SH-SY5Y (cell line): Measurements from ENCODE around the gene SEMA4A.

Experiments
- GATA2 ChIP-seq: IDR thresholded peaks from 2 replicates; pipeline ENCODE4 v1.6.1; 2011; ENCODE audit warnings: mild to moderate bottlenecking, low read depth, low read length
- GATA3 ChIP-seq: IDR thresholded peaks from 2 replicates; pipeline ENCODE4 v1.6.1; 2011; ENCODE audit warnings: low read depth, mild to moderate bottlenecking, low read length, moderate library complexity

The SEMA4A gene

DNA sequence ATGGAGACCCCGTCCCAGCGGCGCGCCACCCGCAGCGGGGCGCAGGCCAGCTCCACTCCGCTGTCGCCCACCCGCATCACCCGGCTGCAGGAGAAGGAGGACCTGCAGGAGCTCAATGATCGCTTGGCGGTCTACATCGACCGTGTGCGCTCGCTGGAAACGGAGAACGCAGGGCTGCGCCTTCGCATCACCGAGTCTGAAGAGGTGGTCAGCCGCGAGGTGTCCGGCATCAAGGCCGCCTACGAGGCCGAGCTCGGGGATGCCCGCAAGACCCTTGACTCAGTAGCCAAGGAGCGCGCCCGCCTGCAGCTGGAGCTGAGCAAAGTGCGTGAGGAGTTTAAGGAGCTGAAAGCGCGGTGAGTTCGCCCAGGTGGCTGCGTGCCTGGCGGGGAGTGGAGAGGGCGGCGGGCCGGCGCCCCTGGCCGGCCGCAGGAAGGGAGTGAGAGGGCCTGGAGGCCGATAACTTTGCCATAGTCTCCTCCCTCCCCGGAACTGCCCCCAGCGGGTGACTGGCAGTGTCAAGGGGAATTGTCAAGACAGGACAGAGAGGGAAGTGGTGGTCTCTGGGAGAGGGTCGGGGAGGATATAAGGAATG is 38.4 kb upstream of the SEMA4A start:
- TF ChIP-seq GATA3 = no peak
- no peak for TF ChIP-seq GATA2

DNA sequence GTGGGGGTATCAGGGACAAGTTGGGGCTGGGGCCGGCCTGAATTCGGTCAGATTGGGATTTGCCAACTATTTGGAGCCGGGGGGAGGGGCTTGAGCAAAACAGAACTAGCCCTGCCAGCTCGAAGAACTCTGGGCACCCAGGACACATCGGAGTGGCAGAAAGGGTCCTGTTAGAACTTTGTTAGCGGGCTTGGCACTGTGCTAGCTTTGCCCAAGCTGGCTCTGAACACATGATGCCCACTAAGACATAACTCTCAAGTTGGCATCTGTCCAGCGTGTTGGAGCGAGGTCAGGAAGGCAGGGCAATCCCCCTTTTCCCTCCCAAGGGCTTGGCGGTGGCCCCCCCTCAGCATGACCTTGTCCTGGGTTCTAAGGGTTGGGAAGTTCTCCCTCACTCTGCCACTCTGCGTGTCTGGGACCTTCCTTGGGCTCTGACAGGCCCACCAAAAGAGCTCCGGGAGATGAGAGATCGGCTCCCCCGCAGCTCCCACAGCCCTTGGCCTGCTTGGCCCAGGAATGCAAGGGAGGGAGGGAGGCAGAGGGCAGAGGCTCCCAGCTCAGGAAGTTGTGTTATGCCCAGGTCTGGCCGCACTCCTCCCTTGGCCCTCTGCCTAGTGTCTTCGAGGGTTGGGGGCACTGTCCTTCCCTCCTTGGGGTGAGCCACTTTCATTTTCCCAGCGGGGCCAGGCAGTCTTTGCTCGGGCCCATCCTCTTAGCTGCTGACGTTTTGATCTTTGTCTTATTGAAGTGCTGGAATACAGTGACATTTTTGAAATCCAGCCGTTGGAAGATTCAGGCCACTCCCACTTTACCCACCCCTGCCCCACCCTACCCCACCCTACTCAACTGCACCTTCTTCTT is 37.6 kb upstream of the SEMA4A start:
- TF ChIP-seq GATA3 = no peak
- no peak for TF ChIP-seq GATA2

DNA sequence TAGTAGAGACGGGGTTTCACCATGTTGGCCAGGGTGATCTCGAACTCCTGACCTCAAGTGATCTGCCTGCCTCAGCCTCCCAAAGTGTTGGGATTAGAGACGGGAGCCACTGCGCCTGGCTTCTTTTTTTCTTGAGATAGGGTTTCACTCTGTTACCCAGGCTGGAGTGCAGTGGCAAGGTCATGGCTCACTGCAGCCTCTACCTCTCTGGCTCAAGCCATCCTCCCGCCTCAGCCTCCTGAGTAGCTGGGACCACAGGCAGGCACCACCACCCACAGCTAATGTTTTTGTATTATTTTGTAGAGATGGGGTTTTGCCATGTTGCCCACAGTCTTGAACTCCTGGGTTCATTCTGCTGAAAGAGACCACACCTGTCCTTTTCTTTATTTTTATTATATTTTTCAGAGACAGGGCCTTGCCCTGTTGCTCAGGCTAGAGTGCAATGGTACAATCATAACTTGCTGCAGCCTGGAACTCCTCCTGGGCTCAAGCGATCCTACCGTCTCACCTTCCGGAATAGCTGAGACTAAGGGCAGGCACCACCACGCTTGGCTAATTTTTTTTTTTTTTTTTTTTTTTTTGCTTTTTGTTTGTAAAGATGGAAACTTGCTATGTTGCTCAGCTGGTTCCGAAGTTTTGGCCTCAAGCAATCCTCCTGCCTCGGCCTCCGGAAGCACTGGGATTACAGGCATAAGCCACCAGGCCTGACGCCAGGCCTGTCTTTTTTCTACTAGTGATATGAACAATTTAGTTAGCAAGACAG is 35.8 kb upstream of the SEMA4A start:
- TF ChIP-seq GATA3 = no peak
- TF ChIP-seq GATA2 = no peak

DNA sequence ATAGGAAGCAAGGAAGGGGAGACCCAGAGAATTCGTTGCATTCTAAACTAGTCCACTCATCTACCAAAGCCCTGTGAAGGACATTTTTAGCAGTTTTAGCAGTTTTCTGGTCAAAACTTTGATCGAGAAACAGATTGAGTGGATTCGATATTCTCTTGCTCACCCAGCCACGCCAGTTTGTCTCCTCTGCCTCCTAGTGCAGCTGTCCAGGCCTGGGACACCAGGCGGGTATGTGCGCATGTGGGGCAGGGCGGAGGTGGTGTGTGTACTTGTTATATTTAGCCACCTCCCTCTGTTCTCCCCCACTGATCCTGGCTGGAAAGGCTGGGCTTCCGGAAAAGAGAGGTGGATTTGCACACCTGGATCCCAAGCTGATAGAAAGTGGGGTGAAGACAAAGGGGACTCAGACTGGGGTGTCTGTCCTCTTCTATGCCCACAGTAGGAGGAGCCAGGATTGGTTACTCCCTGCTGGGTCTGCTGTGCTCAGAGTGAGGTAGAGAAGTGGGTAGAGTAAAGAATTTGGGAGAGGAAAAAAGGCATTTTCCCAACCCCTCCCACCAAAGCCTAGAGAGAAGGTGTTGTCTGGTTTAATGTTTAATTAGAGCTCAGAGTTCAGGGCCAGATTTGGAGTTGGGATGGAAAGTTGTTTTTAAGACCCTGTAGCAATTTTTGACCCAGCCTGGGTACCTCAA is 35.1 kb upstream of the SEMA4A start:
- TF ChIP-seq GATA3 (no peak), GATA2 (no peak)

DNA sequence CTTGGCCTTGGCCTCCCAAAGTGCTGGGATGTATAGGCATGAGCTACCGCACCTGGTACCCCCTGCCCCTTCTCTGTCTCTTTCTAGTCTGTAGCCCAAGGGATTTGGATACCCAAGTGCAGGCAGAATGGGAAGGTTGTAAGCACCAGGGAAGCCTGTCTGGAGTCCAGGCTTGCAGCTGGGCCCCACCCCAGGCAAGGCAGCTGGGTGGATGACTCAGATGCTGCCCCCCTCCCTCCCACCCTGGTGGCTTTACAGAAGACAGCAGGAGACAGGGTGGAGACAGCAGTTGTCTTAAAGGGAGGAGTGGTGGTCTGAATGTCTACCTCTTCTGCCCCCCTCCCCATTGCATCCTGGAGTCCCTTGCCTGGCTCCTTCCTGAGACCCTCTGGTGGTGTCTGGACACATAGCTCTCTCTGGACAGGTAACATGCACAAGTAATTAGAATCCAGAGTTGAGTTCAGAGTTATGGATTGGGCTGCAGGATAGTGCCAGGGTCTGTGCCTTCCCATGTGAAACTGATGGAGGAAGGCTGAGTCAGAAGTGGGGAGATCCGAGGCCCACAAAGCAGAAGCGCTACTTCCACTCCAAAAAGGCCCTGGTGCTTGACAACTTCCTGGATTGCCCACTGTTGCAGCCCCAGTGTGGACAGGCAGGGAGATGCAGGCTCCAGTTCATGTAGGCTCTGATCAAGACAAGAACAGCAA is 33.7 kb upstream of the SEMA4A start:
- no peak for TF ChIP-seq GATA2
- no peak for TF ChIP-seq GATA3

DNA sequence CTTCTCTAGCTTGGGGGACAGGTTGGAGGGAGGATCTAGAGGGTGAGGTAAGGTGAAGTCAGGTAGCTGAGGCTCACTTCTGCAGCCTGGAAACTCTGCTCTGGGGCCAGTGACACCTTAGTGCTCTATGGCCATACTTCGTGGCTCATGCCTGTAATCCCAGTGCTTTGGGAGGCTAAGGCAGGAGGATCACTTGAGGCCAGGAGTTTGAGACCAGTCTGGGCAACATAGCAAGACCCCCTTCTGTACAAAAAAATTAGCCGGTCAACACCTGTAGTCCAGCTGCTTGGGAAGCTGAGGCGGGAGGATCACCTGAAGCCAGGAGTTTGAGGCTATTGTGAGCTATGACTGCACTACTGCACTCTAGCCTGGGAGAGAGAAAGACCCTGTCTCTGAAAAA is 33.1 kb upstream of the SEMA4A start:
- TF ChIP-seq GATA3 (no peak), GATA2 (no peak)

DNA sequence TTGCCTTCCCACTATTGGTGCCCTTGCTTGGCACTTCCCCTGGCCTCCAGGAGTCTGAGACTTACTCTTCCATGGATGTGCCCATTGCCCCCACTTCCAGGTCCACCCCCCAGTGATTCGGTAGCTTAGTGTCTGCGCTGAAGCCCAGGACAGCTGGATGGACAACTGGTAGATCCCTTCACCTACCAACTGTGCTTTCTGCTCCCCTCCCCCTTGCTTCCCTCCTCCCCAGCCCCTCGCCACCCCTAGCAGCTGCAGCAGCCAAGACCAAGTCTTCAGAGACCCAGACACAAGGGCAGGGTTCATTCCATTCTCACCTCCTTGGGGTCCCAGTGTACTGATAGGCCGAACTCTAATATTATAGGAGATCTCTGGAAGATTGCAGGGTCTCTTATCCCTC is 31.9 kb upstream of the SEMA4A start:
- no peak for TF ChIP-seq GATA3
- TF ChIP-seq GATA2 = no peak

DNA sequence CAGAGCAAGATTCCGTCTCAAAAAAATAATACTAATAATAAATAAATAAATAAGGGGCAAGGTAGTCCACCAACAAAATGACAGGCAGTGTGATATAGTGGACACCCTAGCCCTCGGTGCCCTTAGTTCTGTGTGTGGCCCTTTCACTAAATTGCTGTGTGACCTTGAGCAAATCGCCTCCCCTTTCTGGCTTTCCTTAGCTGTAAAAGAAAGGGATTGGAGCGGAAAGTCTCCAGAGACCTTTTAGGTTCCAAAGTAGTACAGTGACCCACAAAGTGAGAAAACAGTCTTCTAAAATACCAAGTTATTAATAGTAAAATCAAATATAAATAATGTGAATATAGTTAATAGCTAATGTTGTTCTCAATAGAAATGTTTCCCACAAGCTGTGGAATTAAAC is 31.3 kb upstream of the SEMA4A start:
- TF ChIP-seq GATA3 (no peak), GATA2 (no peak)

DNA sequence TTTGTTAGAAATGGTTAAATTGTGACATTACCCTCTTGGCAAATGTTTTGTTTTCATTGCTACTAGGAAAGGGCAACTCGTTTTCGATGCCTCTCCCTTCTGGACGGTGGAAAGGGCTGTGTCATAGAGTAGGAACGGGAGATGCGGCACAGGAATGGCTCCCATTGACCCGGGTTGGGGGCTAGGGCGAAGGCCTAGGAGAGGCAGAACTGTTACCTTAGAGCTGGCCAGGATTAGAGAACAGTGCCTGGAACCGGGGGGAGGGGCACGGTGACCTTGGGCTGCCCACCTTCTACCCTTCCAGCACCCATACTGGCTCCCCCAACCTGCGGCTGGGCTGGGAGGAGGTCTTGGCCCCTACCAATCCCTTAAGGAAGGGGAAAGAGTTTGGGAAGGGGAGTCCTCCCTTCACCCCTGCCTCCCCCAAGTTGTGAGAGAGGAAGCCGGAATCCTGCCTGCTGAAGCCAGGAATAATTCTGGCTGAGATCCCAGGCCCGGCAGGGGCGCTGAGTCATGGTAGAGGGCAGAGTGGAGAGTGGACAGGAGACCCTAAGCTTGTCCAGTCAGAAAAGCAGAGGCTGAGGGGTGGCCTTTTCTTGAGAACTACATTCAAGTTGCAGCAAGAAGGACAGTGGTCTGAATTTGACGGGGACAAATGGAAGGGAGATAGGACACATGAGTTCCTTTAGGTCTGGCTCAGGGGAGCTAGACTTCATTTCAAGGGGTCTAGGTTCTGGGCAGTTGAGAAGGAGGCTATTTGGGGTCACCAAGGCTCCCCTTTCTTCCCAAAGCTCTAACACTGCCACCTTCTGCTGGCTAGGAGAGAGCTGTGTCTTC is 30.6 kb upstream of the SEMA4A start:
- TF ChIP-seq GATA2 (no peak), GATA3 (no peak)

DNA sequence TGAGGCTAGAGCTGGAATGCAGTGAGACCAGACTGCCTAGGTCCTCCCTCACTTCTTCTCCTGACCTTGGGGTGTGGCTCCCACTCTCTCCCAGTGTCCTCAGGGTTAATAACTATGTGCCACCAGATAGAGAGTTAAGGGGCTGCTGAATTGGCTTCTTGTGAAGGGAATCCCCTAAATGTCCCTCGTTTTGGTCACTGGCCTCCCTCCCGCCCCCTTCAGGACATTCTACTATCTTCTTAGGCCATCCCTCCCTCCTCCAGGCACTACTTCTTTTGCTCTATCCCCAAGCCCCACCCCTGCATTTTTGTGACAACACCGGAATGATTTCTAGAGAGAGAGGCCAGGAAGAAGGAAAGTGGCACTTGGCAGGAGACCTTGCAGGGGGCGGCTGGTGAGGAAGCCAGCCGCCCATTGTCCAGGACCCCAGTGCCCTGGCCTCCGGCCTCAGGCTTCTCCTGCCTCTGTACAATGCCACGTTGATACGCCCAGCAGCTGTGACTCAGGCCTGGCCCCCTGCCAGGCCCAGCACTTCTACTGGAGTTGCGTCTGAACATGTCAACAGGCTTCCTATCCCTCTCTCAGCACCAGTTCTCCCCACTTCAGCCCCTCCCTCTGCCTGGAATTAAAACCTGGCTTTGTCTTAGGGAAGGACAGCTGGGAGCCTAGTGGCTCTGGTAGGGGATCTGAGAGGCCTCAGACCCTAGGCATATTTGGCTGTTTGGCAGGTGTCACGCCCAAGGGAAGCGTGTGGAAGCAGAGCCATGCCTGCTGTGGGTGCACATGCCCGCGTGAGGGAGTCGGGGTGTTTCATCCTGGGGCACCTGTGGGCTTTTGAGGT is 29.8 kb upstream of the SEMA4A start:
- TF ChIP-seq GATA2 (peak; percentile 33; the same call in 1 of the 2 replicates), GATA3 (no peak)

DNA sequence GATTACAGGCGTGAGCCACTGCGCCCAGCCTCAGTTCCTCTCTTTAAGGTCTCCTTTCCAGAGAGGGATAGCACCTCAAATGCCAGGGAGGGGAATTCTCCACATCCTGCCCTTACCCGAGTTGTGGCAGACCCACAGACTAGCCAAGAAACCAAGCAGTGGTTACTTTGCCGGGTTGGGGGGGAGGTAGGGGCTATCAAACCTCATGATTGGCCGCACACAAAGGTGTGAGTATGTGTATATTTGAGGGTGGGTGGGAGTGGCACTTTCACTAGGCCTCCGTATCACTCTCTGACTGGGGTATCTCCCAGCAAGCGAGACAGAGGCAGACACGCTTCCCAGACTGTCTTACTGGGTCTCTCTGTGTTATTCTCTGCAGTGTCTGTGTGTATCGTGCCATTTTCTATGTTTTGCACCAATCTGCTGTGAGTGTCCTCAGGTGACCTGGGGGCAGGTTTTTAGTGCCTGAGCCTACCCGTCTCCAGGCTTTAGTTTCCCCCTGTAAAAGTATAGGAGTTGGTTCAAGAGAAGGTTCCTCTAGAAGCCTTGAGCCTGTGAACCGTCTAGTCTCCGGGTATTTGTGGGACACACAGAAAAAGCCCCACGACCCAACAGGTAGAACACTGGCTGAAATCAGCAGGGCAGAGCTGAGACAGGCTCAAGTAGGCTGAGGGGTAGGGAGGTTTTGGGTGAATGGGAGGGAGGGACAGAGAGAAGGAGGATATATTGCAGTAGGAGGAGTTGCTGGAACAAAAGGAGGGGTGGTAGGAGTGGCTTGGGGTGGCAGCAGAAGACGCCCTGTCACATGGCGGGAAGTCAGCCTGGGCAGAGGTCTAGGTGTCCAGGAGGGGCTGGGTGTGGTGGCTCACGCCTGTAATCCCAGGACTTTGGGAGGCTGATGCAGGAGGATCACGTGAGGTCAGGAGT is 28.6 kb upstream of the SEMA4A start:
- TF ChIP-seq GATA2 (no peak), GATA3 (no peak)
